GM10266 (cell line): ENCODE data around the gene NRSN2.
"Not testable (repeated sequence)": the region's sequence is repeated elsewhere in the genome, so short reads cannot be mapped to it uniquely, and the experiment has no call there.

Experiments
- DNase-seq: peaks from one replicate; pipeline ENCODE4 v3.0.0; 2012; ENCODE audit errors: extremely low spot score
- TF ChIP-seq, protein P1 (sequence below): IDR thresholded peaks from 2 replicates; pipeline ENCODE4 v1.5.1; 2012; ENCODE audit warnings: mild to moderate bottlenecking, low read depth; ENCODE audit not compliant: control insufficient read depth, insufficient read depth; ENCODE audit errors: missing control alignments

Gene NRSN2

DNA sequence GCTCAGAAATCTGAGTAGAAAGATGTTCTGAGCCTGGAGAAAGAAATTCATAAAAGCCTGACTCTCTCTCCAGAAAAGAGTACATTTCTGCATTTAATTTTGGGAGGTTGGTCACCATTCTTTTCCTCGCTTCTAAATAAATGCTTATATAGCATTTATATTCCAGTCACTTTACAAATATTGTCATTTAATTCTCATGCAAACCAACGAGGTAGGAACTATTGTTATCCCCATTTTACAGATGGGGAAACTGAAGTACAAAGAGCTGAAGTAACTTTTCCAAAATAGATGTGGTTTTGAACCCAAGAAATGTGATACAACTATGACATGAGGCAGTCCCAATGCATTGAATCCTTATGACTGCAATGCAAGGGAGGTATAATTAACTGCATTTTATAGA is 29.2 kb downstream of the NRSN2 start:
- no peak for DNase-seq
- TF ChIP-seq, protein P1, sequence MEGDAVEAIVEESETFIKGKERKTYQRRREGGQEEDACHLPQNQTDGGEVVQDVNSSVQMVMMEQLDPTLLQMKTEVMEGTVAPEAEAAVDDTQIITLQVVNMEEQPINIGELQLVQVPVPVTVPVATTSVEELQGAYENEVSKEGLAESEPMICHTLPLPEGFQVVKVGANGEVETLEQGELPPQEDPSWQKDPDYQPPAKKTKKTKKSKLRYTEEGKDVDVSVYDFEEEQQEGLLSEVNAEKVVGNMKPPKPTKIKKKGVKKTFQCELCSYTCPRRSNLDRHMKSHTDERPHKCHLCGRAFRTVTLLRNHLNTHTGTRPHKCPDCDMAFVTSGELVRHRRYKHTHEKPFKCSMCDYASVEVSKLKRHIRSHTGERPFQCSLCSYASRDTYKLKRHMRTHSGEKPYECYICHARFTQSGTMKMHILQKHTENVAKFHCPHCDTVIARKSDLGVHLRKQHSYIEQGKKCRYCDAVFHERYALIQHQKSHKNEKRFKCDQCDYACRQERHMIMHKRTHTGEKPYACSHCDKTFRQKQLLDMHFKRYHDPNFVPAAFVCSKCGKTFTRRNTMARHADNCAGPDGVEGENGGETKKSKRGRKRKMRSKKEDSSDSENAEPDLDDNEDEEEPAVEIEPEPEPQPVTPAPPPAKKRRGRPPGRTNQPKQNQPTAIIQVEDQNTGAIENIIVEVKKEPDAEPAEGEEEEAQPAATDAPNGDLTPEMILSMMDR = no peak

DNA sequence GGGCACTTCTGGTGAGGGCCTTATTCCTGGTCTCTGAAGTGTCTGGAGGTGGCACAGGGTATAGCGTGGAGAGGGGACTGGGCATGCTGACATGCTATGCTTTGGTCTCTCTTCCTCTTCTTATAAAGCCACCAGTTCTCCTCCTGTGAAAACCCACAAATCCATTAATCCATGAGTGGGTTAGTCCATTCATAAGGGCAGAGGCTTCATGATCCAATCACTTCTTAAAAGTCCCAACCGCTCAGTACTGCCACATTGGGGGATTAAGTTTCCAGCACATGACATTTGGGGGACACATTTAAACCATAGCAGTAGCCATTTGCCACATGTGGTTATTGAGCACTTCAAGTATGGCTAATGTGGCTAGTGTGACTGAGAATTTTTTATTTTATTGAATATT is 29.8 kb downstream of the NRSN2 start:
- DNase-seq = no peak
- TF ChIP-seq, protein P1 = no peak

DNA sequence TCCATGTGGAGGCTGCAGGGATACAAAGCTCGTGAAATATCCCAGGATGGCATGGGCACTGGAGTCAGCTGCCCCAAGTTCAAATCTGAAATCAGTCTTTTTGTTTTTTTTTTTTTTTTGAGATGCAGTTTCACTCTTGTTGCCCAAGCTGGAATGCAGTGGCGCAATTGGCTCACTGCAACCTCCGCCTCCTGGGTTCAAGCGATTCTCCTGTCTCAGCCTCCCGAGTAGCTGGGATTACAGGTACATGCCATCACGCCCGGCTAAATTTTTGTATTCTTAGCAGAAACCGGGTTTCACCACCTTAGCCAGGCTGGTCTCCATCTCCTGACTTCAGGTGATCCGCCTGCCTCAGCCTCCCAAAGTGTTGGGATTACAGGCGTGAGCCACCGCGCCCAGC is 30.7 kb downstream of the NRSN2 start:
- DNase-seq = not testable (repeated sequence)

DNA sequence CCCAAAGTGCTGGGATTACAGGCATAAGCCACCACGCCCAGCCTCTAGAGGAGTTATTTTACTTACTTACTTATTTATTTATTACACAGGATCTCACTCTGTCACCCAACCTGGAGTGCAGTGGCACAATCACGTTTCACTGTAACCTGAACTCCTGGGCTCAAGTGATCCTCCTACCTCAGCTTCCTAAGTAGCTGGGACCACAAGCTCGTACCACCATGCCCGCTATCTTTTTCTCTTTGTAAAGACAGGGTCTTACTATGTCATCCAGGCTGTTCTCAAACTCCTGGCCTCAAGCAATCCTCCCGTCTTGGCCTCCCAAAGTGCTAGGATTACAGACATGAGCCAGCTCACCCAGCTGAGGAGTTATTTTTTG is 32.0 kb downstream of the NRSN2 start:
- TF ChIP-seq, protein P1 = no peak
- DNase-seq = no peak

- DNase-seq = peak; percentile 72
- TF ChIP-seq, protein P1 = peak; percentile 30
Observed at GRCh38 chr20:380763-381580, 34.1 kb downstream of the NRSN2 start.

GRCh38 chr20:381581-382290 is 34.8 kb downstream of the NRSN2 start:
- TF ChIP-seq, protein P1 = no peak

DNA sequence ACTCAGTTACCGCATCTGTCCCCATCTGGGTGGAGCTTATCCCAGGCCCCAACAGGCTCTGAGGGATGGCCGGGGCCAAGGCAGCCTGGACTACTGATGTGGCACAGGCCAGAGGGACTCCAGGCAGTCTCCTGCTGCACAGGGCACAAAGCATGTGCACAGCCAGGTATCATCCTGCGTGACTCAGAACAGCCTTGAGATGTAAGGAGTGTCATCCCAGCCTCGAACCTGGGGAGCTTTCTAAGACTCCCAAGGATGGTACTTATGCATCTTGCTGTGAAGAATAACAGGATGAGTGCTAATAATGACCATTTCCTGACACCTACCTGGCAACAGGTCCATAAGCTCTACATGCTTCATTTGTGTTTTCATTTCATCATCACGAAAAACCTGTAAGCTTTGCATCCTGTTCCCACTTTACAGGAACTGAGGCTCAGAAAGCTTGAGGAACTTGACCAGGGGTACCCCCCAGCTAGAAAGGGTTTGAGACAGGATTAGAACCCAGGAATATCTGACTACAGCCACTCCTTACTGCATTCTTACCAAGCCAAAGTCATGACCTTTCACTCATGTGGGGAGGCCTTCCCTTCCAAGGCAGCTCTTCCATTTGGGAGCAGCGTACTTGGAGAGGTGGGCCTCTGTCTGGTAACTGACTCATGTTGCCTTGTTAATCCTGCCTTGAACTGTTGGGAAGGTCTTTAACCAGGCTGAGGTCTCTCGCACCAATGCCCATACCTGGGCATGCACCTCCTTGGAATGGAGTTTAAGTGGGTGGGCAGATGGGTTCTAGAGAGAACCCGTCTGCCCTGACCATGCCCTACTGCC is 35.6 kb downstream of the NRSN2 start:
- TF ChIP-seq, protein P1 = no peak
- DNase-seq = no peak

More at GRCh38 chr20:381581-382290, 34.8 kb downstream of the NRSN2 start:
- DNase-seq = peak; percentile 93
